LNCaP clone FGC (cell line): ENCODE data around the gene MARK3.

Experiments used
- DNase-seq: peaks from one replicate; pipeline ENCODE4 v3.0.0-alpha.2; 2011; ENCODE audit warnings: low read depth
- H3K4me3 ChIP-seq: 2 replicates; pipeline ENCODE4 v1.5.1; 2011; ENCODE audit warnings: mild to moderate bottlenecking, low read depth, low read length, control low read depth
- TF ChIP-seq, protein P1 (sequence below): IDR thresholded peaks from 2 replicates; pipeline ENCODE4 v1.5.1; 2012; ENCODE audit warnings: mild to moderate bottlenecking; ENCODE audit not compliant: control insufficient read depth, insufficient read depth; ENCODE audit errors: extremely low read depth

Gene MARK3

DNA sequence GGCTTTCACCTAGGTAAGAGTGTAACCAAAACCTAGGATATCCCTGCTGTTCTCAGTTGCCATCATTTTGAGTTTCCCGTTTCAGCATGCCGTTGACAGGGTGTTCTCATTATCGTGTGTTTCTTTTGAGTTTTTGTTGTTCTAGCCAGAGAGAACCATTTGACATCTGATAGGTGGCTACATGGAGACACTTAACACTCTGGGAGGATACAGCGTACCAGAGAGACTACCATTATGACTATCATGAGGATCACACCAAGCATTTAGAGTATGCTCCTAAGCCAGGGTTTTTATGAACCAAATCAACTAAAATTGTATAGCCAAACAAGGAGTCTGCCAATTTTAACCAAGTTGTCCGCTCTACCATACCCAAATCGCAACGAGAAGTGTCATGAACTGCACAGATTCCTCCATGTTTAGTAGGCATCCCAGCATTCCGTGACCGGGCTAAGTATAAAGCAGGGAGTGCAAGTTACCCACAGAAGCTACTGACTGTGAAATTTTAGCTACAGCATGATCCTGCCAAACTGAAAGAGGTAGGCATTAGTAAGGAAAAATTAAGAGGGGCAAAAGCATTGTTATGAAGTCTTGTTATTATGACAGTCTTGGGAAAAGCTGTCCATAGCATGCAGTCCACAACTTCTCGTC, 48.8 kb downstream of the MARK3 start:
- no peak for DNase-seq
- no peak overlapping the region for H3K4me3 ChIP-seq
- TF ChIP-seq, protein P1, sequence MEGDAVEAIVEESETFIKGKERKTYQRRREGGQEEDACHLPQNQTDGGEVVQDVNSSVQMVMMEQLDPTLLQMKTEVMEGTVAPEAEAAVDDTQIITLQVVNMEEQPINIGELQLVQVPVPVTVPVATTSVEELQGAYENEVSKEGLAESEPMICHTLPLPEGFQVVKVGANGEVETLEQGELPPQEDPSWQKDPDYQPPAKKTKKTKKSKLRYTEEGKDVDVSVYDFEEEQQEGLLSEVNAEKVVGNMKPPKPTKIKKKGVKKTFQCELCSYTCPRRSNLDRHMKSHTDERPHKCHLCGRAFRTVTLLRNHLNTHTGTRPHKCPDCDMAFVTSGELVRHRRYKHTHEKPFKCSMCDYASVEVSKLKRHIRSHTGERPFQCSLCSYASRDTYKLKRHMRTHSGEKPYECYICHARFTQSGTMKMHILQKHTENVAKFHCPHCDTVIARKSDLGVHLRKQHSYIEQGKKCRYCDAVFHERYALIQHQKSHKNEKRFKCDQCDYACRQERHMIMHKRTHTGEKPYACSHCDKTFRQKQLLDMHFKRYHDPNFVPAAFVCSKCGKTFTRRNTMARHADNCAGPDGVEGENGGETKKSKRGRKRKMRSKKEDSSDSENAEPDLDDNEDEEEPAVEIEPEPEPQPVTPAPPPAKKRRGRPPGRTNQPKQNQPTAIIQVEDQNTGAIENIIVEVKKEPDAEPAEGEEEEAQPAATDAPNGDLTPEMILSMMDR = no peak

DNA sequence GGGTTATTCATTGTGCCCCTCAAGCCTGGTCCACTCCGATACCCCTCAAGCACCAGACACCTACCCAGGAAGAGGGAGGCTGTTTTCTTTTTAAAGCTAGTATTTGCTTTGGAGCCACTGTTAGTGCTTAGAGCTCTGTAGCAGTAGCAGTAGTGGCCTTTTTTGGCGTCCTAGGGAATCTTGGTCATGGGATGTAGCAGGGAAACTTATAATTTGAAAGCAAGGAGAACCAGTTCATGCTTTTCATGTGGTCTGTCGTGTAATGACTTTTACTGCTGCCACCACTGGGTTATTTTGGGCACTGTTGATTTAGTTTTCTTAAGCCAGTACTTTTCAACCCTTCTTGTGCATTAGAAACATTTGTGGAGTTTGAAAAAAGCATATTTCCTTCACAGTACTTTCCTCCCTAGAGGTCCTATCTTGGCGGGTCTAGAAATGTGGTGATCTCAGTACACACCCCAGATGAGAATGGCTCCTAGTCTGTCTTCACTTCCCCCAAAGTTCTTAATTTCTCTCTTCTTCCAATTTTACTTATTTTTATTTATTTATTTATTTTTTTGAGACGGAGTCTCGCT, 49.7 kb downstream of the MARK3 start:
- no peak overlapping the region for H3K4me3 ChIP-seq
- TF ChIP-seq, protein P1 = no peak
- no peak for DNase-seq

DNA sequence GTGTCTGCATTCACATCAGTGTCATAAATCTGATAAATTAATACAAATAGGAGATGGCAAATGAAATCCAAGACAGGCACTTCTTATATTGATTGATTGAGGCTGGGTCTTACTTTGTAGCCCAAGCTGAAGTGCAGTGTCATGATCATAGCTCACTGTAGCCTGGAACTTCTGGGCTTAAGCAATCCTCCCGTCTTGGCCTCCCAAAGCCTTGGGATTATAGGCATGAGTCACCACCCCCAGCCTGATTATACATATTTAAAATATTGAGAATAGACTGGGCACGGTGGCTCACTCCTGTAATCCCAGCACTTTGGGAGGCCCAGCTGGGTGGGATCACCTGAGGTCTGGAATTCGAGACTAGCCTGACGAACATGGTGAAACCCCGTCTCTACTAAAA, 51.3 kb downstream of the MARK3 start:
- DNase-seq = no peak
- TF ChIP-seq, protein P1 = no peak
- H3K4me3 ChIP-seq = no peak overlapping the region

DNA sequence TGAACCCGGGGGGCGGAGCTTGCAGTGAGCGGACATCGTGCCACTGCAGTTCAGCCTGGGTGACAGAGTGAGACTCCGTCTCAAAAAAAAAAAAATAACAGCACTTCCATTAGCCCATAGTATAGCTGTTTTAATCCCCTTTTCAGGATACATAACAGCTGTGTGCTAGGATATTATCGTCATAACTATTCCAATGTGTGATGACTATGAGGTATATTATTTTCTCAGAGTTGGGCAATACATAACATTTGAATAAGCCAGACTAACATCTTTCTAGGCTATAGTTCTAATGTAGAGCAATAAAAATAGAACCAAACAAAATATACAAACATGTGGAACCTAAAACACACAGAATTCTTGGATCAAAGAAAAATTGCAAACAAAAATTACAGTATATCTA, 57.1 kb downstream of the MARK3 start:
- H3K4me3 ChIP-seq = no peak overlapping the region
- DNase-seq = no peak
- TF ChIP-seq, protein P1 = no peak

DNA sequence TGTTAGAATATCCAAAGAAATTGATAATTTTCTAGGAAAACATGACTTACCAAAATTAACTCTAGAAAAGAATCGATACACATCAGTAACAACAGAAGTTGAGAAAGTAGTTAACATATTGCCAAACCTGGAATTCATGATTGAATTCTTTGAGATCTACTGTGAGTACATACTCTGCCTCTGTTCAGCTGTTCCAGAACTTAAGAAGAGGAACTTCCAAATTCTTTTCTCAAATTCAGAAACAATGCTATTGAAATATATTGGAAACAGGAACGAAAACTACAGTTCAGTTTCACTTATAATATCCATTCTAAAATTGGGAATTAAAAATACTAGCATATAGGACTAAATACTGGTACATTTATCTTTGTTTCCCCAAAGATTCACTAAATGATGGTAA, 57.9 kb downstream of the MARK3 start:
- DNase-seq = no peak
- H3K4me3 ChIP-seq = no peak overlapping the region
- TF ChIP-seq, protein P1 = no peak

DNA sequence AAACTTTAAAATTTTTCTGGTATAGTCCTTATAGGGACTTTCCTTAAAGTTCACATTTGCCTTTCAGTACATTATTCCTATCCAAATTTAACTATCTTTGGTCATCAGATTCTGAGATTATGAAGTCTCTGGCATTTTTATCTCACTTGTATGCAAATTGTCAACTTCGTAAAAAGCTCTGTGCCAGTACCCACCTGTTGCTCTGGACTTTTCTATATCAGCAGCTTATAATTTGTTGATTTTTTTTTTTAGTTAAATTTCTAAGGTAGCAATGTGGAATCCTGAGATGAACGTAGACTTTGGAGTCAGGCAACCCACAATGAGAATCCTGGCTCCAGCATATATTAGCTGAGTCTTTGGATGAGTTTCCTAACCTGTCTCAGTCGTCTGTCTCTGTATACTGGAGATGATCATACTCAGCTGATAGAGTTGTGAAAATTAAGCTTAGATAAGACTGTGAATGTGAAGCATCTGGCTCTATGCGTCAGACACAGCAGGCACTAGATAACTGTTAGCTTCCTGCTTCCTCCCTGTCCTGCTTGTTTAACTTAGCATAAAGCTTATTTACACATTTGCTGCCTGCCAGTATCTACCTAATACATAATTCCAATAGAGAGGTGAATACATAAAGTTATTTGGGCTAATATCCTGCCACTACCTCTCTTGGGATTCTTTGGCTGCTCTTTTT, 59.8 kb downstream of the MARK3 start:
- no peak overlapping the region; the same call in 1 of the 2 replicates for H3K4me3 ChIP-seq
- TF ChIP-seq, protein P1 = no peak
- peak; percentile 80 for DNase-seq

DNA sequence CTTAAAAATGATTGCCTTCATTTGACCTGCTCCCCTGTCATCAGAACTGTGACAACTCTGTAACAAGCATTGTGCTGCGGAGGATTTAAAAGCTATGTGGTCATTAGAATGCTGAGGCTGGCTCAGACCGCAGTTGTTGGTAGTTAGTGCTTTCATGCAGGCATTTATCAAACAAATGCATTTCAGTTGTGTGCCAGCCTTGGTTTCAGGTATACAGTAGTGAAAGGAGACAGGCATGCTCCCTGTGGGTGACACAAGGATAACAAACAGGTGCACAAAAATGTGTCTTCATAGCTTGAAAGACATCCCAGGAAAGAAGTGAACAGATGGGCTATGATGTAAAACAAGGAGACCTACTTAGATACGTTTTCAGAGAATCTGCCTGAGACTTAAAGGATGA, 60.6 kb downstream of the MARK3 start:
- no peak for DNase-seq
- TF ChIP-seq, protein P1 = no peak

More for the DNA sequence above, 60.6 kb downstream of the MARK3 start:
- H3K4me3 ChIP-seq = peak overlapping the region; percentile 10; the same call in 1 of the 2 replicates
